H1 (cell line): ENCODE results near the gene YAP1. TPM values are rescaled to one million over a fixed set of nuclear protein-coding genes. Genes with fewer than 3 reads are reported as not detected.

Experiments used
- CTCF ChIA-PET: fragments of 300-600 bp; sonication (Branson Sonifier 250); formaldehyde crosslinking; loops from one replicate; lab custom pipeline; 2021; ENCODE audit not compliant: partially characterized antibody; lab: Charles Lee
- POLR2A ChIA-PET: fragments of 300-600 bp; sonication (Branson Sonifier 250); formaldehyde crosslinking; loops from one replicate; lab custom pipeline; 2021; ENCODE audit warnings: inconsistent platforms; ENCODE audit not compliant: partially characterized antibody; lab: Charles Lee
- DNase-seq, 2 experiments: peaks; one replicate each; pipeline versions ENCODE4 v3.0.0 to v3.0.0-alpha.2; 2010 to 2022; ENCODE audit warnings: low spot score in 2 of 2, low read depth in 1 of 2, mixed read lengths in 1 of 2
- FAIRE-seq: peaks from 2 replicates; lab custom pipeline; 2011; peaks lifted over from hg19 to GRCh38; lab: Jason Lieb, UNC
- H2AFZ ChIP-seq: 2 replicates; pipeline ENCODE4 v1.8.1; 2012; ENCODE audit warnings: low read length, inconsistent platforms
- H2AK5ac ChIP-seq: 2 replicates; pipeline ENCODE4 v1.6.1; 2013; ENCODE audit warnings: low read depth, low read length
- H2BK120ac ChIP-seq: replicated peaks from 2 replicates; pipeline ENCODE3; 2013; ENCODE audit warnings: low read depth, low read length, inconsistent platforms
- H2BK12ac ChIP-seq: 2 replicates; pipeline ENCODE4 v1.6.1; 2013; ENCODE audit warnings: low read depth, low read length
- H2BK15ac ChIP-seq: 2 replicates; pipeline ENCODE4 v1.6.1; 2013; ENCODE audit warnings: low read length
- H2BK20ac ChIP-seq: 2 replicates; pipeline ENCODE4 v1.6.1; 2013; ENCODE audit warnings: low read length
- H2BK5ac ChIP-seq: 2 replicates; pipeline ENCODE4 v1.6.1; 2013; ENCODE audit warnings: low read depth, low read length
- H3K14ac ChIP-seq: 2 replicates; pipeline ENCODE4 v1.6.1; 2013; ENCODE audit warnings: inconsistent platforms; ENCODE audit not compliant: insufficient read length
- H3K18ac ChIP-seq: 2 replicates; pipeline ENCODE4 v1.6.1; 2013; ENCODE audit warnings: low read length; ENCODE audit errors: extremely low read depth
- H3K23ac ChIP-seq: 2 replicates; pipeline ENCODE4 v1.6.1; 2013; ENCODE audit warnings: inconsistent platforms; ENCODE audit not compliant: insufficient read length
- H3K23me2 ChIP-seq: 2 replicates; pipeline ENCODE4 v1.6.1; 2013; ENCODE audit warnings: low read depth, low read length
- H3K27ac ChIP-seq: 2 replicates; pipeline ENCODE4 v1.6.1; 2011; ENCODE audit warnings: low read depth, low read length, inconsistent platforms
- H3K27me3 ChIP-seq, 4 experiments: replicated peaks in 1 of 4; 1 replicate in 1 of 4; 2 replicates in 3 of 4; pipeline versions ENCODE4 v1.6.1 to v1.8.1; 2011 to 2013; ENCODE audit warnings: low read length in 3 of 4, mild to moderate bottlenecking in 3 of 4, inconsistent platforms in 2 of 4, mixed read lengths in 2 of 4, moderate library complexity in 1 of 4; ENCODE audit not compliant: control insufficient read depth in 3 of 4, insufficient read depth in 3 of 4; ENCODE audit errors: extremely low read depth in 1 of 4
- H3K36me3 ChIP-seq, 4 experiments: 2 replicates each; pipeline versions ENCODE4 v1.6.1 to v1.8.1; 2011 to 2013; ENCODE audit warnings: mild to moderate bottlenecking in 4 of 4, low read length in 3 of 4, moderate library complexity in 2 of 4, control low read depth in 1 of 4, inconsistent platforms in 1 of 4; ENCODE audit not compliant: insufficient read depth in 4 of 4, control insufficient read depth in 2 of 4
- H3K4ac ChIP-seq: replicated peaks from 2 replicates; pipeline ENCODE3; 2013; ENCODE audit warnings: low read length, low read depth, mixed read lengths, inconsistent platforms; ENCODE audit not compliant: insufficient read length
- H3K4me1 ChIP-seq, 4 experiments: replicated peaks in 1 of 4; 1 replicate in 1 of 4; 2 replicates in 3 of 4; pipeline versions ENCODE4 v1.6.1 to v1.8.1; 2011 to 2013; ENCODE audit warnings: low read length in 3 of 4, inconsistent platforms in 2 of 4, mixed read lengths in 1 of 4; ENCODE audit not compliant: insufficient read depth in 4 of 4, control insufficient read depth in 3 of 4
- H3K4me2 ChIP-seq, 2 experiments: 2 replicates each; pipeline versions ENCODE4 v1.6.1 to v1.8.1; 2011 to 2013; ENCODE audit warnings: low read depth in 2 of 2, low read length in 2 of 2, control low read depth in 1 of 2, inconsistent platforms in 1 of 2, mild to moderate bottlenecking in 1 of 2; ENCODE audit not compliant: insufficient read depth in 1 of 2
- H3K4me3 ChIP-seq, 4 experiments: fragments of 200-600, 300-600 bp in 1 of 4; sonication (generic), shearing (Covaris generic), sonication (Bioruptor Twin) in 1 of 4; 2 replicates each; pipeline versions ENCODE4 v1.5.1 to v1.8.1; 2011 to 2016; ENCODE audit warnings: low read length in 4 of 4, low read depth in 3 of 4, control low read depth in 2 of 4, inconsistent platforms in 2 of 4, mild to moderate bottlenecking in 2 of 4, mixed read lengths in 1 of 4, moderate library complexity in 1 of 4; ENCODE audit not compliant: insufficient read depth in 2 of 4; ENCODE audit errors: extremely low read depth in 1 of 4
- H3K56ac ChIP-seq: replicated peaks from 2 replicates; pipeline ENCODE3; 2013; ENCODE audit warnings: low read depth, mild to moderate bottlenecking, mixed read lengths, low read length, inconsistent platforms; ENCODE audit not compliant: insufficient read length
- H3K79me1 ChIP-seq: 2 replicates; pipeline ENCODE4 v1.6.1; 2013; ENCODE audit warnings: low read depth, low read length, control low read depth
- H3K79me2 ChIP-seq, 2 experiments: 2 replicates each; pipeline versions ENCODE4 v1.6.1 to v1.8.1; 2012 to 2013; ENCODE audit warnings: low read length in 2 of 2, mild to moderate bottlenecking in 2 of 2, inconsistent platforms in 1 of 2; ENCODE audit not compliant: insufficient read depth in 2 of 2, control insufficient read depth in 1 of 2
- H3K9ac ChIP-seq, 4 experiments: replicated peaks in 1 of 4; 1 replicate in 1 of 4; 2 replicates in 3 of 4; pipeline versions ENCODE4 v1.6.1 to v1.8.1; 2011 to 2013; ENCODE audit warnings: low read depth in 3 of 4, low read length in 3 of 4, control low read depth in 2 of 4, mild to moderate bottlenecking in 2 of 4, moderate library complexity in 2 of 4, inconsistent platforms in 1 of 4; ENCODE audit errors: extremely low read depth in 1 of 4
- H3K9me3 ChIP-seq, 2 experiments: 2 replicates each; pipeline versions ENCODE4 v1.6.1 to v1.8.1; 2012 to 2013; ENCODE audit warnings: mild to moderate bottlenecking in 2 of 2, moderate library complexity in 2 of 2, control low read depth in 1 of 2, inconsistent platforms in 1 of 2, low read depth in 1 of 2, low read length in 1 of 2, mixed read lengths in 1 of 2; ENCODE audit not compliant: insufficient read depth in 2 of 2
- H4K20me1 ChIP-seq, 2 experiments: replicated peaks in 1 of 2; 2 replicates each; pipeline versions ENCODE3 to v1.8.1; 2011 to 2013; ENCODE audit warnings: inconsistent platforms in 2 of 2, low read length in 2 of 2, mild to moderate bottlenecking in 1 of 2; ENCODE audit not compliant: insufficient read depth in 2 of 2, control insufficient read depth in 1 of 2
- H4K5ac ChIP-seq: 2 replicates; pipeline ENCODE4 v1.6.1; 2013; ENCODE audit warnings: low read length, low read depth, mixed read lengths, inconsistent platforms; ENCODE audit not compliant: insufficient read length
- H4K8ac ChIP-seq: 2 replicates; pipeline ENCODE4 v1.8.0; 2013; ENCODE audit warnings: mild to moderate bottlenecking, moderate library complexity, low read length, inconsistent platforms; ENCODE audit not compliant: insufficient read depth; ENCODE audit errors: extremely low read depth
- H4K91ac ChIP-seq: replicated peaks from 2 replicates; pipeline ENCODE3; 2013; ENCODE audit warnings: low read length, mixed read lengths, inconsistent platforms; ENCODE audit not compliant: insufficient read length
- ASH2L ChIP-seq: fragments of 200-600, 300-600 bp; sonication (generic); IDR thresholded peaks from one replicate; pipeline ENCODE4 v1.7.1; 2017; ENCODE audit warnings: low read length
- BACH1 ChIP-seq: IDR thresholded peaks from 2 replicates; pipeline ENCODE4 v1.6.1; 2012; ENCODE audit warnings: low read length, improper control_type of control experiment
- CREB1 ChIP-seq: IDR thresholded peaks from 2 replicates; pipeline ENCODE4 v1.6.1; 2012; ENCODE audit warnings: inconsistent platforms
- EP300 ChIP-seq, 2 experiments: IDR thresholded peaks; 1 replicate in 1 of 2; 2 replicates in 1 of 2; pipeline ENCODE4 v1.6.1; 2011 to 2012; ENCODE audit warnings: low read depth in 2 of 2, low read length in 2 of 2, mild to moderate bottlenecking in 2 of 2, borderline replicate concordance in 1 of 2, inconsistent platforms in 1 of 2, moderate library complexity in 1 of 2
- HDAC6 ChIP-seq: IDR thresholded peaks from one replicate; pipeline ENCODE4 v1.7.1; 2012; ENCODE audit warnings: low read depth, mild to moderate bottlenecking, inconsistent platforms, low read length, moderate library complexity
- POLR2A ChIP-seq, 2 experiments: IDR thresholded peaks; 1 replicate in 1 of 2; 2 replicates in 1 of 2; pipeline ENCODE4 v1.6.1; 2011; ENCODE audit warnings: low read depth in 2 of 2, low read length in 2 of 2, mild to moderate bottlenecking in 2 of 2; ENCODE audit errors: control extremely low read depth in 1 of 2
- SAP30 ChIP-seq: fragments of 300-600 bp; sonication (generic); IDR thresholded peaks from 2 replicates; pipeline ENCODE4 v1.7.1; 2012; ENCODE audit warnings: low read length, moderate library complexity, mild to moderate bottlenecking, inconsistent platforms; ENCODE audit not compliant: insufficient read depth, insufficient replicate concordance
- SIN3A ChIP-seq, 2 experiments: IDR thresholded peaks in 1 of 2; conservative IDR thresholded peaks in 1 of 2; 2 replicates each; pipeline ENCODE4 v1.6.1; 2011 to 2012; ENCODE audit warnings: low read length in 2 of 2, improper control_type of control experiment in 1 of 2, low read depth in 1 of 2, mild to moderate bottlenecking in 1 of 2
- TAF7 ChIP-seq: optimal IDR thresholded peaks from 2 replicates; pipeline ENCODE3; 2011; ENCODE audit warnings: low read depth, mild to moderate bottlenecking, inconsistent platforms, low read length, moderate library complexity, borderline replicate concordance
- WGBS, 2 experiments: shearing (Covaris generic) in 1 of 2; methylation state at CpG; one replicate each; pipeline versions ENCODE4 v1.1.6 to v1.1.7; 2013 to 2015; ENCODE audit warnings: low lambda C conversion rate in 2 of 2, mixed read lengths in 2 of 2, inconsistent platforms in 1 of 2, low coverage in 1 of 2, missing lambda C conversion rate in 1 of 2; ENCODE audit not compliant: insufficient replicate concordance in 2 of 2, insufficient coverage in 1 of 2, insufficient read length in 1 of 2; ENCODE audit errors: extremely low coverage in 1 of 2, missing lambda C conversion rate in 1 of 2; 5-methylcytosine and 5-hydroxymethylcytosine counted together
- polyA plus RNA-seq, 7 experiments: library from polyadenylated mRNA; depleted of rRNA in 3 of 7; stranded (reverse) in 5 of 7; unstranded in 2 of 7; fragments of >200 nt in 5 of 7; fragments of 200-250 nt in 2 of 7; gene quantifications; 1 replicate in 5 of 7; 2 replicates in 1 of 7; 4 replicates in 1 of 7; pipeline versions ENCODE4 v1.2.1 to v1.2.3, GENCODE V29; 2011 to 2013; ENCODE audit warnings: missing spikeins in 2 of 7, mixed read lengths in 2 of 7
- total RNA-seq: library from RNA; stranded (reverse); fragmentation: NEBNext Ultra II Directional; extraction: Animal tissue kit (Norgen Biotek cat#: 25700); gene quantifications from 2 replicates; pipeline ENCODE4 v1.2.1, GENCODE V29; 2021
- TF ChIP-seq, protein P1 (sequence below): IDR thresholded peaks from 2 replicates; pipeline ENCODE4 v1.6.1; 2011; ENCODE audit warnings: low read depth, mild to moderate bottlenecking, low read length; ENCODE audit not compliant: insufficient read depth

YAP1 gene
- total and polyA plus RNA-seq, 2 of the 8 experiments (the other 6 are each of a cell fraction or from before 2014, with no cell fraction given) = 62.0 to 108 TPM

GRCh38 chr11:102111787-102112508, 1.7 kb downstream of the YAP1 start:
- DNase-seq (peak in 1 of 2 experiments; percentile 7), FAIRE-seq (no peak)
- Histone ChIP-seq H3K27me3 (no peaks in the 10 kb centered on the region), H2BK5ac (peak overlapping the region; percentile 82), H3K4me2 (peak overlapping the region; percentile 85 to 94), H3K18ac (peak overlapping the region; percentile 93), H3K4me3 (peak overlapping the region; percentile 70 to 99 (median 88)), H3K79me2 (peaks cover 0 to 42% of the 10 kb centered on the region in 2 experiments; a peak in 3 of 4 replicates), H2BK15ac (no peak overlapping the region), H2BK120ac (peak overlapping the region; percentile 47), H2AK5ac (peak overlapping the region; percentile 58; the same call in 1 of the 2 replicates), H2BK20ac (no peak overlapping the region), H3K79me1 (no peaks in the 10 kb centered on the region), H3K56ac (peak overlapping the region; percentile 74), H2BK12ac (peak overlapping the region; percentile 82; the same call in 1 of the 2 replicates), H3K14ac (peak overlapping the region; percentile 52), H4K5ac (peak overlapping the region; percentile 71), H4K20me1 (no peaks in the 10 kb centered on the region), H3K23me2 (peaks cover 5% of the 10 kb centered on the region), H4K8ac (peak overlapping the region; percentile 75; the same call in 1 of the 2 replicates), H3K27ac (peak overlapping the region; percentile 97), H3K4ac (peak overlapping the region; percentile 57), H3K9ac (peak overlapping the region; percentile 88 to 98 (median 92)), H4K91ac (peak overlapping the region; percentile 78), H2AFZ (0 out of 2 replicates have a peak overlapping the region, but pooled peaks have one; percentile 48), H3K9me3 (no peaks in the 10 kb centered on the region), H3K23ac (peak overlapping the region; percentile 77), H3K4me1 (peaks cover 0 to 20% (median 1%) of the 10 kb centered on the region in 4 experiments; a peak in 4 of 7 replicates), H3K36me3 (peaks cover 0 to 7% (median 0%) of the 10 kb centered on the region in 4 experiments; a peak in 1 of 8 replicates)
- WGBS, 2 experiments = 3% methylated on average over 18 of the region's 20 CpGs; no CpG with 5 or more reads in 1 of the 2 experiments
- CTCF ChIA-PET = no interaction called here
- POLR2A ChIA-PET = interaction anchor here (1.0 to 1.2 kb wide), 4 partner anchors 40 to 93 kb away, joined by 3 to 4 read pairs (median 4); no protein-coding TSS in a partner anchor
- TF ChIP-seq SAP30 (no peak), HDAC6 (no peak), ASH2L (peak; percentile 79), CREB1 (no peak), BACH1 (0 out of 2 replicates have a peak, but pooled peaks have one; percentile 2), POLR2A (IDR thresholded peaks at IDR 0.05; ENCODE audit: control extremely low read depth in 1 of 2, low read depth in 2 of 2, low read length in 2 of 2) (0 out of 3 replicates have a peak, but pooled peaks of 1 of the 2 experiments have one; percentile 11), SIN3A (conservative IDR thresholded peaks at IDR 0.05 in 1 of 2, IDR thresholded peaks at IDR 0.05 in 1 of 2; ENCODE audit: low read depth in 1 of 2, low read length in 2 of 2) (0 out of 4 replicates have a peak, but pooled peaks of 1 of the 2 experiments have one; percentile 1), TAF7 (peak; percentile 58), EP300 (IDR thresholded peaks at IDR 0.05; ENCODE audit: borderline replicate concordance in 1 of 2, low read depth in 2 of 2, low read length in 2 of 2) (no peak)
- TF ChIP-seq, protein P1, sequence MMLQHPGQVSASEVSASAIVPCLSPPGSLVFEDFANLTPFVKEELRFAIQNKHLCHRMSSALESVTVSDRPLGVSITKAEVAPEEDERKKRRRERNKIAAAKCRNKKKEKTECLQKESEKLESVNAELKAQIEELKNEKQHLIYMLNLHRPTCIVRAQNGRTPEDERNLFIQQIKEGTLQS = no peak
